RWPE2 (cell line): ENCODE data around the gene SKIC2.

Experiments
- ATAC-seq: fragments of 200-7000 bp; cut with Tn5 transposase; 3 replicates; pipeline ENCODE4 v1.9.1; 2021; ENCODE audit warnings: low read depth
- DNase-seq: peaks from one replicate; pipeline ENCODE4 v3.0.0-alpha.2; 2020; ENCODE audit warnings: low spot score
- H3K27ac ChIP-seq: fragments of 450-650 bp; 2 replicates; pipeline ENCODE4 v1.5.1; 2017; ENCODE audit warnings: mild to moderate bottlenecking; ENCODE audit not compliant: poor library complexity, severe bottlenecking
- H3K27me3 ChIP-seq: fragments of 250-450 bp; sonication (Bioruptor Pico); 2 replicates; pipeline ENCODE4 v1.5.1; 2021; ENCODE audit warnings: mild to moderate bottlenecking, moderate library complexity; ENCODE audit not compliant: insufficient read depth, poor library complexity, severe bottlenecking
- H3K36me3 ChIP-seq: fragments of 250-450 bp; sonication (Bioruptor Pico); 2 replicates; pipeline ENCODE4 v1.5.1; 2020; ENCODE audit warnings: low read depth, mild to moderate bottlenecking, moderate library complexity
- H3K4me1 ChIP-seq: fragments of 250-450 bp; sonication (Bioruptor Pico); 2 replicates; pipeline ENCODE4 v1.5.1; 2021; ENCODE audit warnings: mild to moderate bottlenecking, moderate library complexity; ENCODE audit not compliant: insufficient read depth, poor library complexity, severe bottlenecking
- H3K4me3 ChIP-seq: fragments of 250-450 bp; sonication (Bioruptor Pico); 2 replicates; pipeline ENCODE4 v1.5.1; 2021; ENCODE audit warnings: mild to moderate bottlenecking, moderate library complexity; ENCODE audit not compliant: severe bottlenecking
- H3K9me3 ChIP-seq: fragments of 250-450 bp; sonication (Bioruptor Pico); 2 replicates; pipeline ENCODE4 v1.5.1; 2021; ENCODE audit warnings: mild to moderate bottlenecking, moderate library complexity; ENCODE audit not compliant: severe bottlenecking
- TF ChIP-seq, protein P1 (sequence below): fragments of 450-650 bp; IDR thresholded peaks from one replicate; pipeline ENCODE4 v1.5.1; 2017; ENCODE audit warnings: mild to moderate bottlenecking, moderate library complexity; ENCODE audit not compliant: poor library complexity, severe bottlenecking

Gene SKIC2

DNA sequence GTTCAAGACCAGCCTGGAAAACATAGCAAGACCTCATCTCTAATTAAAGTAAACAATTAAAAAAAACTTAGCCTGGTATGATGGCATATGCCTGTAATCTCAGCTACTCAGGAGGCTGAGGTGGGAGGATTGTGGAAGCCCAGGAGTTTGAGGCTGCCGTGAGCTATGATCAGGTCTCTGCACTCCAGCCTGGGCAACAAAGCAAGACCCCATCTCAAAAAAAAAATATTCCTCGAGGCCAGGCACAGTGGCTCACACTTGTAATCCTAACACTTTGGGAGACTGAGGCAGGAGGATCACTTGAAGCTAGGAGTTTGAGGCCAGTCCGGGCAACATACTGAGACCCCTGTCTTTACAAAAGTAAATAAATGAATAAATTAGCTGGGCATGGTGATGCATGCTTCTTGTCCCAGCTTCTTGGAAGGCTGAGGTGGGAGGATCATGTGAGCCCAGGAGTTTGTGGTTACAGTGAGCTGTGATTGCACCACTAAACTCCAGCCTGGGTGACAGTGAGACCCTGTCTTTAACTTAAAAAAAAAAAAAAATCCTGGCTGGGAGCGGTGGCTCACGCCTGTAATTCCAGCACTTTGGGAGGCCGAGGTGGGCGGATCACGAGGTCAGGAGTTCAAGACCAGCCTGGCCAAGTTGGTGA, 40.8 kb upstream of the SKIC2 start:
- Histone ChIP-seq H3K9me3 (no peaks in the 10 kb centered on the region), H3K4me1 (no peaks in the 10 kb centered on the region), H3K27ac (no peak overlapping the region), H3K27me3 (no peaks in the 10 kb centered on the region), H3K4me3 (no peak overlapping the region), H3K36me3 (no peaks in the 10 kb centered on the region)
- no peak for DNase-seq
- no peak for ATAC-seq
- TF ChIP-seq, protein P1, sequence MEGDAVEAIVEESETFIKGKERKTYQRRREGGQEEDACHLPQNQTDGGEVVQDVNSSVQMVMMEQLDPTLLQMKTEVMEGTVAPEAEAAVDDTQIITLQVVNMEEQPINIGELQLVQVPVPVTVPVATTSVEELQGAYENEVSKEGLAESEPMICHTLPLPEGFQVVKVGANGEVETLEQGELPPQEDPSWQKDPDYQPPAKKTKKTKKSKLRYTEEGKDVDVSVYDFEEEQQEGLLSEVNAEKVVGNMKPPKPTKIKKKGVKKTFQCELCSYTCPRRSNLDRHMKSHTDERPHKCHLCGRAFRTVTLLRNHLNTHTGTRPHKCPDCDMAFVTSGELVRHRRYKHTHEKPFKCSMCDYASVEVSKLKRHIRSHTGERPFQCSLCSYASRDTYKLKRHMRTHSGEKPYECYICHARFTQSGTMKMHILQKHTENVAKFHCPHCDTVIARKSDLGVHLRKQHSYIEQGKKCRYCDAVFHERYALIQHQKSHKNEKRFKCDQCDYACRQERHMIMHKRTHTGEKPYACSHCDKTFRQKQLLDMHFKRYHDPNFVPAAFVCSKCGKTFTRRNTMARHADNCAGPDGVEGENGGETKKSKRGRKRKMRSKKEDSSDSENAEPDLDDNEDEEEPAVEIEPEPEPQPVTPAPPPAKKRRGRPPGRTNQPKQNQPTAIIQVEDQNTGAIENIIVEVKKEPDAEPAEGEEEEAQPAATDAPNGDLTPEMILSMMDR, result no peak

GRCh38 chr6:31919624-31920303, 39.2 kb upstream of the SKIC2 start:
- no peak overlapping the region for H3K27ac ChIP-seq
- DNase-seq (no peak), ATAC-seq (no peak)
- H3K4me1 ChIP-seq, result no peaks in the 10 kb centered on the region
- no peaks in the 10 kb centered on the region for H3K27me3 ChIP-seq
- no peak overlapping the region for H3K4me3 ChIP-seq
- H3K36me3 ChIP-seq, result no peaks in the 10 kb centered on the region
- H3K9me3 ChIP-seq, result no peaks in the 10 kb centered on the region
- TF ChIP-seq, protein P1, result no peak

DNA sequence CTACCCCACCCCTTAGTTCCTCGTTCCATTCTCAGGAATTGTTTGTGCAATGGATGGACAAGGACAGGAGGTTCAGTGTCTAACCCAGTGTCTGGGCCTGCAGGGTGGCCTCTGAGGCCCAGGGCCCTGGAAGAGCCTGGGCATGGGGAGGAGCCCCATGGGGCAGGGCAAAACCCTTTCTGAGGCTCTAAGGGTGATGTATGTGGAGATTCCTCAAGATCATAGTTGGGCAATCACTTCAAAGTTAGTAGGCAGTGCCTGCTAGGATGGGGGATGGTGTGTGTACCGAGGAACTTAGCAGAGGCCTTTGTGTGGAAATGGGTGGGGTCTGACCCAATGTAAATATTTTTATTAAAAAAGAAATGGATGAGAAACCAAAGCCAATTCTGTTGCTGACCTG, 38.2 kb upstream of the SKIC2 start:
- no peaks in the 10 kb centered on the region for H3K27me3 ChIP-seq
- DNase-seq, result no peak
- H3K36me3 ChIP-seq, result no peaks in the 10 kb centered on the region
- peak; percentile 53; the same call in 2 of the 3 replicates for ATAC-seq
- no peaks in the 10 kb centered on the region for H3K9me3 ChIP-seq
- H3K27ac ChIP-seq, result no peak overlapping the region
- no peaks in the 10 kb centered on the region for H3K4me1 ChIP-seq
- H3K4me3 ChIP-seq, result no peak overlapping the region
- TF ChIP-seq, protein P1, result no peak

DNA sequence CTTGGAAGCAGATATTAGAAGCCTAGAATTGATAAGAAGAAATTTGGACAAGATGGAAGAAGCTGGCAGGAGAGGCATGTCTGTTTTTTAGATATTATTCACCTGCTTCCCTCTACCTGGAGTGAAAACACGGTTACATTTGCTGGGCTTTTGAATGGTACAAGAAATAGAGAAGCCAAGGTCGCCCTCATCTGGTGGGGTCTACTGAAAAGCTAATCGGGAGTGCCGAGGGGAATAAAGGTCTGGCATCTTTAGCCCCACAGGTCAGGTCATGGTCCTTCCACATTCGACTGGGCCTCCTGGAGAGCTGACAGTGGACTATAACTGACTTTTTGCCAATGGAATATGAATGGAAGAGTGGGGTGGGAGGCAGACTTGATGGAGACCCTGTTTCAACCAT, 36.0 kb upstream of the SKIC2 start:
- H3K27ac ChIP-seq, result no peak overlapping the region
- H3K27me3 ChIP-seq, result no peaks in the 10 kb centered on the region
- H3K4me3 ChIP-seq, result no peak overlapping the region
- no peaks in the 10 kb centered on the region for H3K4me1 ChIP-seq
- H3K36me3 ChIP-seq, result no peaks in the 10 kb centered on the region
- ATAC-seq (0 out of 3 replicates have a peak, but pooled peaks have one; percentile 17), DNase-seq (no peak)
- TF ChIP-seq, protein P1, result no peak
- H3K9me3 ChIP-seq, result no peaks in the 10 kb centered on the region
